ENCODE results near the gene TRIM8.

TRIM8 gene

DNA sequence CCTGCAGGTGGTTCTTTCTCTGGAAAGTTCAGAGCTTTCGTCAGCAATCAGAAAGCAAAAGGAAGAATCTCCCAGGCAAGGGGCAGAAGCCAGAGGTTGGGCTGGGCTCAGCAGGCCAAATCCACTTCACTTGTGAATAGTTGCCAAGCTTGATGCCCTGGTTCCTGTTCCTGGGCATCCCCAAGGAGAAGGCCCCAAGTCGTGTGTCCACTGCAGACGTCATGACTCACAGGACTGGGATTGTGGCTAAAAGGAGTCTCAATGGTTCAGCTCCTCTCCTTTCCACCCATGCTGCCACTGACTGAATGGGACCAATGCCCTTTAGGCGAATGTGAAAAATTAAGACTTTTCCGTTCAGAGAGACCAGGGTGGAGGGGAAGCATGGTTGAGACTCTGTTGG lies 38.6 kb upstream of the TRIM8 start:
- no peaks in the 10 kb centered on the region for H3K27me3 ChIP-seq (ENCODE audit: insufficient read depth, poor library complexity, severe bottlenecking)
- DNase-seq (ENCODE audit: low read depth in 1 of 2, low spot score in 1 of 2) = no peak
- no peak overlapping the region for H3K27ac ChIP-seq (replicated peaks)
- TF ChIP-seq SPI1 (IDR thresholded peaks at IDR 0.05; ENCODE audit: borderline replicate concordance, low read depth) = no peak
- no peak for TF ChIP-seq CTCF (IDR thresholded peaks at IDR 0.05; ENCODE audit: insufficient read depth, low read length)
- no peak for TF ChIP-seq GABPA (IDR thresholded peaks at IDR 0.05; ENCODE audit: low read depth)
- TF ChIP-seq POLR2AphosphoS5 (IDR thresholded peaks at IDR 0.05; ENCODE audit: low read depth) = no peak
- no peak for TF ChIP-seq REST (IDR thresholded peaks at IDR 0.05; ENCODE audit: insufficient replicate concordance, low read depth)
- H3K4me3 ChIP-seq (replicated peaks; ENCODE audit: insufficient read depth, low read length) = no peak overlapping the region

DNA sequence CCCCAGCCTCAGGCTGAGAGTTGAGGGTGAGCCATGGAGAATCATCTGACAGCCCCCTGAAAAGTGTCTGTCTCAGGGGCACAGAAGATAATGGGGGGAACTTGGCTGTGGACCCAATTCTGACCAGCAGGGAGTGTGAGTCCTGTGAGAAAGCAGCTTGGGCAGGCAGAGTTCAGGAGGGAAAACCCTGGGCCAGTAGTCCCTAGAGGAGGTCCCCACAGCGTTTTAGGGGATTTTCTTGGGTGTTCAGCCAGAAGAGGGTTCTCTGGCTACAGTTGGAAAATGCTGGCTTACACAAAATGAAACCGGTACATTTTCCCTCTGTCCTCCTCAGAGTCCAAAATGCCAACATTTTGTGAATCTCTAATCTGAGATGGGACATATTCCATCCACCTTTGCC lies 35.8 kb upstream of the TRIM8 start:
- no peak overlapping the region for H3K4me3 ChIP-seq (replicated peaks; ENCODE audit: insufficient read depth, low read length)
- no peak for DNase-seq (ENCODE audit: low read depth in 1 of 2, low spot score in 1 of 2)
- TF ChIP-seq REST (IDR thresholded peaks at IDR 0.05; ENCODE audit: insufficient replicate concordance, low read depth) (no peak), SPI1 (IDR thresholded peaks at IDR 0.05; ENCODE audit: borderline replicate concordance, low read depth) (no peak), CTCF (IDR thresholded peaks at IDR 0.05; ENCODE audit: insufficient read depth, low read length) (no peak)
- no peaks in the 10 kb centered on the region for H3K27me3 ChIP-seq (ENCODE audit: insufficient read depth, poor library complexity, severe bottlenecking)
- no peak overlapping the region for H3K27ac ChIP-seq (replicated peaks)

DNA sequence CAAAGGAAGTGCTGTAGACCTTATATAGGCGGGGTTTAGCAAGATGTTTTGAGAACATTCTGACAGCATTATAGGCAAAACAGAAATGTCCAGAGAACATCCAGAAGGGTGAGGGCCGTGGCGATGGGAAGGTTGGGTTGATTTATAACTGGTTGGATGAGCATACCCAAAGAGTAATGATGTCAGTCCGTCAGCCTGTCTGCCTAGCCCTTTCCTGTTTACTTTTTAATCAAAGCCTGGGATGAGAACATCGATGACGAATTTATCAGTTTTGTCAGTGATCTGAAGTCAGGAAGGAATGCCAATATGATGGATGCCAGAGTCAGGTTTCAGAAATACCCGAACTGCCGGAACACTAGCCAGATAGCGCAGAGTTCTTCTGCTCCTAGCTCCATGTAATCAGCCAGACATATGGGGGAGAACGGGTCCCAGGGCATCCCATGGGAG lies 33.8 kb upstream of the TRIM8 start:
- Histone ChIP-seq H3K4me3 (replicated peaks; ENCODE audit: insufficient read depth, low read length) (no peak overlapping the region), H3K27ac (replicated peaks) (no peak overlapping the region), H3K27me3 (ENCODE audit: insufficient read depth, poor library complexity, severe bottlenecking) (no peaks in the 10 kb centered on the region)
- DNase-seq (ENCODE audit: low read depth in 1 of 2, low spot score in 1 of 2) = no peak
- TF ChIP-seq SPI1 (IDR thresholded peaks at IDR 0.05; ENCODE audit: borderline replicate concordance, low read depth) (no peak), POLR2AphosphoS5 (IDR thresholded peaks at IDR 0.05; ENCODE audit: low read depth) (no peak), REST (IDR thresholded peaks at IDR 0.05; ENCODE audit: insufficient replicate concordance, low read depth) (no peak), GABPA (IDR thresholded peaks at IDR 0.05; ENCODE audit: low read depth) (no peak), CTCF (IDR thresholded peaks at IDR 0.05; ENCODE audit: insufficient read depth, low read length) (no peak)

All from HL-60 (cell line).